Heart left ventricle (tissue), 13 donors: Measurements from ENCODE around the gene SEH1L.

Source experiments
- CTCF ChIP-seq, 12 donors: fragments of 200-600 bp; sonication (generic) in 4 of 12; IDR thresholded peaks; one replicate each; pipeline versions ENCODE4 v1.5.0 to v1.8.0; 2018 to 2022; ENCODE audit warnings: antibody characterized with exemption in 12 of 12, mild to moderate bottlenecking in 5 of 12
- POLR2A ChIP-seq, 2 donors: fragments of 450-650 bp; IDR thresholded peaks; one replicate each; pipeline ENCODE4 v1.6.1; 2017; ENCODE audit warnings: antibody characterized with exemption in 2 of 2, mild to moderate bottlenecking in 2 of 2, moderate library complexity in 2 of 2
- donor health status: ischemic (EF 13 %, LVEDD 7.1; RV severe dilation, severe dysfunction).
- donor health status: DM: no; HTN: yes; CAD: no.
- donor health status: DM: no; HTN: no; CAD: no.
- donor health status: ischemic (EF 25% LVEDD 6.9; RV normal size, moderate dysfunction).
- donor health status: ischemic (EF 25% LVEDD 5.7; RV mildly dilated, moderate dysfunction).
- donor health status: ischemic (EF 35%, LVEDD 5.7; RV mildly dilated, moderate dysfunction).
- donor health status: nonischemic (EF 11% LVEDD 7.7; RV severe dilation, severe dysfunction).
- donor health status: DM: yes; HTN: yes; CAD: no.
- donor health status: PGD.
- donor health status: ischemic (EF 29% LVEDD 5.4; RV normal size, mild dysfunction).
- donor health status: nonischemic (EF 23%, LVEDD 6.1; RV moderate dilation, normal function).

DNA sequence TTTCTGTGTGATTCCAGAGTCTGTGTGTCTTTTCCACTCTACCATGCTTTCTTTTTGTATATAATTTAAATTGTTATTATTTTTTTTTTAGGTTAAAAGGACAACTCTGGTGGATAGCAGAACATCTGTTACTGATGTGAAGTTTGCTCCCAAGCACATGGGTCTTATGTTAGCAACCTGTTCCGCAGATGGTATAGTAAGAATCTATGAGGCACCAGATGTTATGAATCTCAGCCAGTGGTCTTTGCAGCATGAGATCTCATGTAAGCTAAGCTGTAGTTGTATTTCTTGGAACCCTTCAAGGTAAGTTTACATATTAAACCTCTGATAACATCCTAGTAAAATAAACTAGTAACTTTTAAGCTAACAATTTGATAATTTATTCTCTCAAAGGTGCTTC lies 15.3 kb downstream of the SEH1L start:
- TF ChIP-seq CTCF (IDR thresholded peaks at IDR 0.05) (no peak), POLR2A (IDR thresholded peaks at IDR 0.05) (no peak)
